Lower leg skin (tissue), 4 donors: ENCODE measurements around the gene ITGA7. TPM values are rescaled to one million over a fixed set of nuclear protein-coding genes. Genes with fewer than 3 reads are reported as not detected.

Source experiments
- DNase-seq, 2 donors: peaks; one replicate each; pipeline ENCODE4 v3.0.0-alpha.2; 2019; ENCODE audit warnings: low spot score in 2 of 2
- H3K4me3 ChIP-seq: fragments of 200-600 bp; sonication (generic); 2 replicates; pipeline ENCODE4 v1.5.1; 2017; ENCODE audit warnings: mild to moderate bottlenecking, low read depth; ENCODE audit not compliant: poor library complexity, severe bottlenecking
- CTCF ChIP-seq, 3 donors: fragments of 450-650 bp; IDR thresholded peaks; one replicate each; pipeline ENCODE4 v1.5.1; 2016; ENCODE audit warnings: antibody characterized with exemption in 3 of 3, mild to moderate bottlenecking in 3 of 3, moderate library complexity in 2 of 3
- POLR2A ChIP-seq, 2 donors: fragments of 450-650 bp; IDR thresholded peaks; one replicate each; pipeline ENCODE4 v1.6.1; 2016 to 2017; ENCODE audit warnings: antibody characterized with exemption in 2 of 2, mild to moderate bottlenecking in 1 of 2, moderate library complexity in 1 of 2
- WGBS, 2 donors: methylation state at CpG; one replicate each; pipeline ENCODE4 v1.1.5; 2018; 5-methylcytosine and 5-hydroxymethylcytosine counted together
- intact Hi-C: fragments of 100-400 bp; cut with DNase I; formaldehyde crosslinking; loops from one replicate; pipeline ENCODE4 v1.15.0; 2023; ENCODE audit warnings: low total_unique reads
- total RNA-seq, 4 donors: library from RNA; depleted of rRNA; stranded (reverse); fragments of >200 nt; gene quantifications; one replicate each; pipeline ENCODE4 v1.1.0, GENCODE V29; 2016

Gene ITGA7
- total RNA-seq, 4 donors from 2014 or later = 11.0 to 20.9 (median 12.8) TPM

DNA sequence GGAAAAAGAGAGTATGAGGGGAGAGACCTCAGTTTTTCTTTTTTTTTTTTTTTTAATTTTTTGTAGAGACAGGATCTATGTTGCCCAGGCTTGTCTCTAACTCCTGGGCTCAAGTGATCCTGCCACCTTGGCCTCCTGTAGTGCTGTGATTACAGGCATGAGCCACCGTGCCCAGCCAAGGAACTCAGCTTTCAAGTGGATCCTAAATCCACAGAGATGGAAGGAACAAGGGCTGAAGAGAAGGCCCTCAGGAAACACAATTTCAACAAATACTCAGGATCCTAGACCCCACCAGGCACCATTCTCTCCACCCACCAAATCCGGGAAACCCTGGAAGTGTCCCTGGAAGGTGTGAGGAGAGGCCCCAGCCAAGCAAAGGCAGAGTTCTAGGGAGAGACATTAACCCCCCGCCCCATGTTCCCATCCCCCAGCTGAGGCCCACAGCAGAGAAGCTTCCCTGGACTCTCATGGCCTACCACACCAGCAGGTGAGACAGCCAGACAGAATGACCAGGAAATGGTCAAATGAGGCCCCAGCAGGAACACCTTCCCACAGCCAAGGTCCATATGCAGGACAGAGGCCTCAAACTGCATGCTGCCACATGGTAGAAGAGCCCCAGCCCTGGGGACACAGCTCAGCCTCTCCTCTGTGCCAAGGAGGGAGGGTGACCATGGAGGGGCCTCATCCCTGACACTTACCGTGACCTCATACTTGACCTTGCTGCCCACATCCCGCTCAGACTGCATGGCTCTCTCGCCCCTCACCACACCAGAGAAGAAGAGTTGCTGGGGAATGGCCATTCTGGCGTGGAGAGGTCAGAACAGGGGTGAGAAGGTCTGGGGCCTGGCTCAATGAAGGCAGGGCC lies 14.1 kb downstream of the ITGA7 start:
- 86 to 88% methylated on average over 7 of the region's 7 CpGs for WGBS, 2 donors
- DNase-seq = peak in 1 of 2 donors; percentile 67
- intact Hi-C loops = no loop called here
- no peak overlapping the region for H3K4me3 ChIP-seq
- no peak for TF ChIP-seq CTCF (IDR thresholded peaks at IDR 0.05)
- no peak for TF ChIP-seq POLR2A (IDR thresholded peaks at IDR 0.05)

- DNase-seq = peak in 1 of 2 donors; percentile 79
- TF ChIP-seq POLR2A (IDR thresholded peaks at IDR 0.05) = no peak
- no peak for TF ChIP-seq CTCF (IDR thresholded peaks at IDR 0.05)
- intact Hi-C loops = no loop called here
- 93 to 95% methylated on average over 12 of the region's 12 CpGs for WGBS, 2 donors
- no peak overlapping the region for H3K4me3 ChIP-seq
These were observed 14.9 kb downstream of the ITGA7 start for GRCh38 chr12:55692631-55693322.

- no peak for TF ChIP-seq CTCF (IDR thresholded peaks at IDR 0.05)
- TF ChIP-seq POLR2A (IDR thresholded peaks at IDR 0.05) = no peak
- intact Hi-C loops = no loop called here
- WGBS, 2 donors = 90 to 91% methylated on average over 16 of the region's 16 CpGs
- no peak overlapping the region for H3K4me3 ChIP-seq
- peak in 1 of 2 donors; percentile 72 for DNase-seq
These were observed 18.7 kb downstream of the ITGA7 start for GRCh38 chr12:55688716-55689655.

GRCh38 chr12:55687746-55688145 lies 20.0 kb downstream of the ITGA7 start:
- no peak overlapping the region for H3K4me3 ChIP-seq
- peak in 1 of 2 donors; percentile 82 for DNase-seq
- intact Hi-C loops = no loop called here
- no peak for TF ChIP-seq CTCF (IDR thresholded peaks at IDR 0.05)
- no peak for TF ChIP-seq POLR2A (IDR thresholded peaks at IDR 0.05)

- intact Hi-C loops = no loop called here
- no peak overlapping the region for H3K4me3 ChIP-seq
- DNase-seq = peak in 1 of 2 donors; percentile 65
- 87 to 89% methylated on average over 9 of the region's 9 CpGs for WGBS, 2 donors
- TF ChIP-seq POLR2A (IDR thresholded peaks at IDR 0.05) (no peak), CTCF (IDR thresholded peaks at IDR 0.05) (no peak)
These were observed 21.2 kb downstream of the ITGA7 start for GRCh38 chr12:55686366-55687010.
